ENCODE data around the gene OR2V1.
"Not testable (repeated sequence)": the region's sequence is repeated elsewhere in the genome, so short reads cannot be mapped to it uniquely, and the experiment has no call there.

OR2V1 gene

GRCh38 chr5:181114284-181114843 is 16.6 kb downstream of the OR2V1 start:
- no peak overlapping the region for H3K4me3 ChIP-seq (ENCODE audit: low read length)
- H3K36me3 ChIP-seq (ENCODE audit: insufficient read depth, low read length), result no peaks in the 10 kb centered on the region
- H3K9me3 ChIP-seq (ENCODE audit: low read length), result peaks cover 12% of the 10 kb centered on the region
- H3K27me3 ChIP-seq (ENCODE audit: insufficient read depth, low read length), result peaks cover 40% of the 10 kb centered on the region
- no peak overlapping the region for H2AFZ ChIP-seq (ENCODE audit: low read depth, low read length)
- no peaks in the 10 kb centered on the region for H3K4me1 ChIP-seq (ENCODE audit: insufficient read depth, low read length)

DNA sequence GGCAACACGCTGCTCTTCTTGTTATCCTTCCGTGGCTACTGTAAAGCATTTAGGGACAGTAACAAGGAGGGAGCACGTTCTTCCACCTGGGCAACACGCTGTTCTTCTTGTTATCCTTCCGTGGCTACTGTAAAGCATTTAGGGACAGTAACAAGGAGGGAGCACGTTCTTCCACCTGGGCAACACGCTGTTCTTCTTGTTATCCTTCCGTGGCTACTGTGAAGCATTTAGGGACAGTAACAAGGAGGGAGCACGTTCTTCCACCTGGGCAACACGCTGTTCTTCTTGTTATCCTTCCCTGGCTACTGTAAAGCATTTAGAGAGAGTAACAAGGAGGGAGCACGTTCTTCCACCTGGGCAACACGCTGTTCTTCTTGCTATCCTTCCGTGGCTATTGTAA is 17.4 kb downstream of the OR2V1 start:
- H3K4me3 ChIP-seq (ENCODE audit: low read length); H3K4me1 ChIP-seq (ENCODE audit: insufficient read depth, low read length); H2AFZ ChIP-seq (ENCODE audit: low read depth, low read length); H3K36me3 ChIP-seq (ENCODE audit: insufficient read depth, low read length): not testable (repeated sequence)
- Histone ChIP-seq H3K27me3 (ENCODE audit: insufficient read depth, low read length) (peaks cover 40% of the 10 kb centered on the region), H3K9me3 (ENCODE audit: low read length) (peaks cover 12% of the 10 kb centered on the region)

DNA sequence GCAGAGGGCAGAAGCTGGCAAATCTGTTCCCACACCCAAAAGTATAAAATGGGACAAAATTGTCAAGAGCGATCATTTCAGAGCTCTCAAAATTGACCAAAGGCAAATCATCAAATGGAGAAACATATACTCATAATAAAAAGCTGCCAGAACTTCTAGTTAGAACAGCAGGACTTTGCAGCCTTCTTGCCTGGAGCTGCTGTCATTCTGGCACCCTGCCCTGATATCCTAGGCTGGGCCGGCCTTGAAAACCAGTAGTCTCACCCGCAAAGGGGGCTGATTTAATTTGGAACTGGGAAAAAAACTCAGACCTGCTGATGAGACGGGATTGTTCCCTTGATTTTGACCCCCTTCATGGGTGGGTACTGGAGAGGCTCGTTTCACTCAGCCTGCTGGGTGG is 18.5 kb downstream of the OR2V1 start:
- Histone ChIP-seq H3K36me3 (ENCODE audit: insufficient read depth, low read length) (no peaks in the 10 kb centered on the region), H3K27me3 (ENCODE audit: insufficient read depth, low read length) (peaks cover 43% of the 10 kb centered on the region), H3K4me1 (ENCODE audit: insufficient read depth, low read length) (no peaks in the 10 kb centered on the region), H2AFZ (ENCODE audit: low read depth, low read length) (no peak overlapping the region), H3K9me3 (ENCODE audit: low read length) (peaks cover 12% of the 10 kb centered on the region), H3K4me3 (ENCODE audit: low read length) (no peak overlapping the region)

GRCh38 chr5:181111010-181111409 is 20.0 kb downstream of the OR2V1 start:
- Histone ChIP-seq H3K4me1 (ENCODE audit: insufficient read depth, low read length) (no peaks in the 10 kb centered on the region), H3K36me3 (ENCODE audit: insufficient read depth, low read length) (no peaks in the 10 kb centered on the region), H3K9me3 (ENCODE audit: low read length) (peaks cover 11% of the 10 kb centered on the region), H3K27me3 (ENCODE audit: insufficient read depth, low read length) (peaks cover 42% of the 10 kb centered on the region), H2AFZ (ENCODE audit: low read depth, low read length) (no peak overlapping the region), H3K4me3 (ENCODE audit: low read length) (no peak overlapping the region)

GRCh38 chr5:181109489-181110013 is 21.4 kb downstream of the OR2V1 start:
- no peaks in the 10 kb centered on the region for H3K4me1 ChIP-seq (ENCODE audit: insufficient read depth, low read length)
- H3K9me3 ChIP-seq (ENCODE audit: low read length), result peaks cover 9% of the 10 kb centered on the region
- H3K4me3 ChIP-seq (ENCODE audit: low read length), result no peak overlapping the region
- H2AFZ ChIP-seq (ENCODE audit: low read depth, low read length), result no peak overlapping the region
- peaks cover 41% of the 10 kb centered on the region for H3K27me3 ChIP-seq (ENCODE audit: insufficient read depth, low read length)
- no peaks in the 10 kb centered on the region for H3K36me3 ChIP-seq (ENCODE audit: insufficient read depth, low read length)

- H3K9me3 ChIP-seq (ENCODE audit: low read length), result peaks cover 2% of the 10 kb centered on the region
- no peaks in the 10 kb centered on the region for H3K36me3 ChIP-seq (ENCODE audit: insufficient read depth, low read length)
- peaks cover 40% of the 10 kb centered on the region for H3K27me3 ChIP-seq (ENCODE audit: insufficient read depth, low read length)
- H3K4me1 ChIP-seq (ENCODE audit: insufficient read depth, low read length), result no peaks in the 10 kb centered on the region
- H3K4me3 ChIP-seq (ENCODE audit: low read length), result no peak overlapping the region
- H2AFZ ChIP-seq (ENCODE audit: low read depth, low read length), result no peak overlapping the region
These were observed 22.3 kb downstream of the OR2V1 start for GRCh38 chr5:181108578-181109165.

GRCh38 chr5:181107699-181108098 is 23.3 kb downstream of the OR2V1 start:
- Histone ChIP-seq H2AFZ (ENCODE audit: low read depth, low read length) (no peak overlapping the region), H3K4me3 (ENCODE audit: low read length) (no peak overlapping the region), H3K4me1 (ENCODE audit: insufficient read depth, low read length) (no peaks in the 10 kb centered on the region), H3K9me3 (ENCODE audit: low read length) (no peaks in the 10 kb centered on the region), H3K27me3 (ENCODE audit: insufficient read depth, low read length) (peaks cover 36% of the 10 kb centered on the region), H3K36me3 (ENCODE audit: insufficient read depth, low read length) (no peaks in the 10 kb centered on the region)

DNA sequence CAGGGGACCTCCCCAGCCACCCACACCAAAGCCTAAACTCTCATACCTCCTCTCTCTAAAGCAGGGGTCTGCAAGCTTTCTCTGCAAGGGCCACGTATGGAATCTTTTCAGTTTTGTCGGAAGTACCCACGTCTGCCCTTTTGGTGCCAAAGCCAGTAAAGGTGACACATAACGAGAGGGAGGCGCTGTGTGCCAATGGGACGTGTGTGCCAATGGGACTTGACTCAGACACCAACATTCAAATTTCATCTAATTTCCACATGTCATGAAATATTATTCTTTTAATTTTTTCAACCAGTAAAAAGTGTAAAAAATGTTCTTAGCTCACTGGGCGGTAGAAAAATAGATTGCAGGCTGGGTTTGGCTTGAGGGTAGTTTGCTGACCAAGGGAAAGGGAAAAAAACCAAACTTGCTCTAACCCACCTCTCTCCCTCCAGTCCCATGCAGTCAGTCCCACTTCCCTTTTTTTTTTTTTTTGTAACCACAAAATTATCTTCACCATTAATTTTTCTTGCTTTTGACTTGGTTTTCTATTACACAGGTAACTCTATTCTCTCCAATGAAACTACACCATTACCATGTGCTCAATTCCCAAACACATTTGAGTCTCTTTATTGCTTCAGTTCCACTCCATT is 25.5 kb downstream of the OR2V1 start:
- H3K4me1 ChIP-seq (ENCODE audit: insufficient read depth, low read length), result no peaks in the 10 kb centered on the region
- H3K36me3 ChIP-seq (ENCODE audit: insufficient read depth, low read length), result no peaks in the 10 kb centered on the region
- peaks cover 32% of the 10 kb centered on the region for H3K27me3 ChIP-seq (ENCODE audit: insufficient read depth, low read length)
- no peak overlapping the region for H3K4me3 ChIP-seq (ENCODE audit: low read length)
- H3K9me3 ChIP-seq (ENCODE audit: low read length), result no peaks in the 10 kb centered on the region
- H2AFZ ChIP-seq (ENCODE audit: low read depth, low read length), result no peak overlapping the region

DNA sequence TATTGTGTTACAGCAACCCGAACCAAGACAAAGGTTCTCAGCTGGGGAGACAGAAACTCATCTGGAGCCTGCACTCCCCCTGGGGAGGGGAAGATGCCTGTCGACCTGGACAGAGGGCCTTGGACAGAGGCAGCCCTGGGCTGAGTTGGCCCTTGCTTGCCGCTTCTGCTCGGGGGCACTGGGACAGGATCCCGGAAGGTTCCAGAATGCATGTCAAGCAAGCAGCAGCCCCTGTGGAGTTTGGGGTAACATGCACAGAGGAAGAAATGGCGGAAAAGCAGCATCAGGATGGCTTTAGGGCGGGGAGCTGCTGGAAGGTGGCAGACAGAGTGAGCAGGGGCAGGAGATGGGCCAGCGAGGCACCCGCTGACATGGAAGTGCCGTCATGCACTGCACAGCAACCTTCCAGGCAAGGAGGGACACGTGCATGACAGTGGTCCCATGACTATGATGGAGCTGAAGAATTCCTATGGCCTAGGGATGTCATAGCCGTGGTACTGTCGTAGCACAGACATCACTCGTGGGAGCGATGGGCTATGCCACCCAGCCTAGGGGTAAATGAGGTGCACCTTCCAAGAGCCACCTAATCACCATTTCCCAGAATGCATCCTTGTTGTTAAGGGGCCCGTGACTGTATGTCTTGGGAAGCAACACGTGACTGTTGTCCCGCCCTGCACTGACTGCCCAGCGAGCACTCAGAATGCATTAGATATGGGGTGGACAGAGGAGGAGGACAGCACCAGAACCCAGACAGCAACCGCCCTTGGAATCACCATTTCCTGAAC is 26.2 kb downstream of the OR2V1 start:
- H3K4me3 ChIP-seq (ENCODE audit: low read length); H3K4me1 ChIP-seq (ENCODE audit: insufficient read depth, low read length); H3K36me3 ChIP-seq (ENCODE audit: insufficient read depth, low read length); H3K9me3 ChIP-seq (ENCODE audit: low read length); H2AFZ ChIP-seq (ENCODE audit: low read depth, low read length): not testable (repeated sequence)
- peaks cover 40% of the 10 kb centered on the region for H3K27me3 ChIP-seq (ENCODE audit: insufficient read depth, low read length)

GRCh38 chr5:181104259-181104568 is 26.8 kb downstream of the OR2V1 start:
- not testable (repeated sequence) for H3K9me3 ChIP-seq (ENCODE audit: low read length); H3K4me1 ChIP-seq (ENCODE audit: insufficient read depth, low read length); H2AFZ ChIP-seq (ENCODE audit: low read depth, low read length); H3K4me3 ChIP-seq (ENCODE audit: low read length); H3K36me3 ChIP-seq (ENCODE audit: insufficient read depth, low read length)
- peaks cover 42% of the 10 kb centered on the region for H3K27me3 ChIP-seq (ENCODE audit: insufficient read depth, low read length)

DNA sequence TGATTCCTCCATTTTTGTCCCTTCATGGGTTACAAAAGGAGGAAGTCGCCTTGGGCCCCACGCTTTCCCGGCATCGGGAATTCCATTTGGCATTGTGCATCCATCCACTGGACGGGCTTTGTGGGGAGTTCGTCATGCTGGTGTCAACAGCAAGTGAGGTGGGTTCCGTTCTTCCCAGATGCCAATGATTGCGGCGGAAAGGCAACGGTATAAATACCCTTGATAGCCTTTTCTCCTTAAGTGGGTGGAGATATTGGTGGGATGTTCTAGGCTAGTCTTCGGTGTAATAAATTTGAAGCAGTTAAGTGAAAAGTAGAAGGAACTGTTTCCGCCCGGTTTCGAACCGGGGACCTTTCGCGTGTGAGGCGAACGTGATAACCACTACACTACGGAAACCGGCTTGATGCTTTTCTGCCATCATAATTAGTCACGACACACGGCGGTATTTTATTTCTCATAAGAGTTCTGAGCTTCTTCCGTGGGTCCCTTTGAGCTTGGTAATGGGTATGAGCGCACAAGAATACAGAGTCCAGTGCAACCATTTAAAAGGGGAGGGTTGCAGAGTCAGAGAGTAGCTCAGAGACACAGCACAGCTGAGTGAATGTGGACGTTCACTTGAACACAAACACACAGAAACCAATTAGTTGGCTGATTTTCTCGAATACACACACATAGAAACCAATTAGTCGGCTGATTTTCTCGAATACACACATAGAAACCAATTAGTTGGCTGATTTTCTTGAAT is 28.9 kb downstream of the OR2V1 start:
- H2AFZ ChIP-seq (ENCODE audit: low read depth, low read length); H3K4me1 ChIP-seq (ENCODE audit: insufficient read depth, low read length); H3K9me3 ChIP-seq (ENCODE audit: low read length); H3K4me3 ChIP-seq (ENCODE audit: low read length); H3K36me3 ChIP-seq (ENCODE audit: insufficient read depth, low read length): not testable (repeated sequence)
- peaks cover 45% of the 10 kb centered on the region for H3K27me3 ChIP-seq (ENCODE audit: insufficient read depth, low read length)

DNA sequence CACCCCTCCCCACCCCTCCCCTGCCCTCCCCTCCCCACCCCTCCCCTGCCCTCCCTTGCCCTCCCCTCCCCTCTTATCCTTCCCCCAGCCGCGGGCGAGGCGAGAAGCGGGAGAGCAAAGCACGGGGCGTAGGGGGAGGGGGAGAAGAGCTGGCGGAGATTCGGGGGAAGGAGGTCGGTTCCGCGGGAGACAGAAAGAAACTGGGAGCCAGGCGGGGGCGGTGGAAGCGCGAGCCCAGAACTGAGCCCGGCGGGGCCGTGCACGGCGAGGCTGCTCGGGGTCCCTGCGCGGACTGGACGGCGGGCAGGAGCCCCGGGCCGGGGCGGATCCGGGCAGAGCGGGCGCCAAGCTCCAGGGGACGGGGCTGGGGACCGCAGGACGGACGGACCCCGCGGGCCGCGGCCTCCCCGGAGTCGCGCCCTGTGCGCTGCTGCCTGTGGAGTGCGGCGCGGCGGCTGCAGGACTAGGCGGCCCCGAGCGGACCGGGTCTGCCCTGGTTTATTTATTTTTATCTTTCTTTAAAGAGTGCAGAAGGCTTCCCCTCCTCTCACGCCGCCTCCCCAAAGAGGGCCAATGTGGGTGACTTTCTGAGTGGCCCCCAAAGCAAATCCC is 29.8 kb downstream of the OR2V1 start:
- not testable (repeated sequence) for H3K9me3 ChIP-seq (ENCODE audit: low read length); H2AFZ ChIP-seq (ENCODE audit: low read depth, low read length); H3K4me1 ChIP-seq (ENCODE audit: insufficient read depth, low read length); H3K4me3 ChIP-seq (ENCODE audit: low read length); H3K36me3 ChIP-seq (ENCODE audit: insufficient read depth, low read length)
- peaks cover 39% of the 10 kb centered on the region for H3K27me3 ChIP-seq (ENCODE audit: insufficient read depth, low read length)

All from neuron (in vitro differentiated cells).